IPS-11a (cell line): Measurements from ENCODE around the gene ZC2HC1B.

Source experiments
- H3K4me3 ChIP-seq: one replicate; pipeline ENCODE4 v1.5.1; 2013; ENCODE audit warnings: low read depth, low read length, control low read depth

The ZC2HC1B gene

DNA sequence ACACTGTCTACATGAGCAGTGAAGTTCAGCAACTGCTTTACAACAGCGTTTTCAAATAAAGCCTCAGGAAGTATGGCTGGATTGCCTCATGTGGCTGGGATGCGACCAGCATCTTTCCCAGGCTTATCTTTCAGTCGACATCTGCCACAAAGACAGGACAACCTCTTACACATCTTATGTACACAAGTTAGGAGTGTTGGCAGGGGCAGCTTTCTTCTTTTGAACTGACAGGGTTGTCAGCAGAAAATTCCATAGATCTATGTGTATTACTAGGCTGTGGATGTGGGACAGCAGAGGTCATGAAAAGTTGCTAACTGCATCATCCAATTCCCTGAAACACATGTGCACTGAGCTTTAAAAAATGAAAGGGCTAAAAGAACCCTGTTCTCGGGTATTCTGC is 95.7 kb downstream of the ZC2HC1B start:
- no peak overlapping the region for H3K4me3 ChIP-seq

DNA sequence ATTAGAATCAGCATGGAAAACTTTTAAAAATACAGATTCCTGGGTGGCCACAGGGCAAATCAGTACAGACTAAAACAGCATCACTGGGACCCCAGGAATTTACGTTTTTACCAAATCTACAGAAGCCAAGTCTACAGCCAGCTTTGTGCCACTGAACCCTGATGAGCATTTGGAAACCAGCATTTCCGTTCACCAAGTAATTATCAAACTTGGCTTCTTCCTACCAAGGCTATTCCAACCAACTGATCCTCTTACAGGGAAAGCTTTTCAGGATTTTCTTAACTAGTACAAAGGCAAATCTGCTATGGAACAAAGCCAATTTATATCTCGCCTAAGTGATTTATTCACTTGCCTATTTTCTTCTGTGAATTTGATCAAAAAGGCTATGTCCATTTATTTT is 96.8 kb downstream of the ZC2HC1B start:
- no peak overlapping the region for H3K4me3 ChIP-seq

DNA sequence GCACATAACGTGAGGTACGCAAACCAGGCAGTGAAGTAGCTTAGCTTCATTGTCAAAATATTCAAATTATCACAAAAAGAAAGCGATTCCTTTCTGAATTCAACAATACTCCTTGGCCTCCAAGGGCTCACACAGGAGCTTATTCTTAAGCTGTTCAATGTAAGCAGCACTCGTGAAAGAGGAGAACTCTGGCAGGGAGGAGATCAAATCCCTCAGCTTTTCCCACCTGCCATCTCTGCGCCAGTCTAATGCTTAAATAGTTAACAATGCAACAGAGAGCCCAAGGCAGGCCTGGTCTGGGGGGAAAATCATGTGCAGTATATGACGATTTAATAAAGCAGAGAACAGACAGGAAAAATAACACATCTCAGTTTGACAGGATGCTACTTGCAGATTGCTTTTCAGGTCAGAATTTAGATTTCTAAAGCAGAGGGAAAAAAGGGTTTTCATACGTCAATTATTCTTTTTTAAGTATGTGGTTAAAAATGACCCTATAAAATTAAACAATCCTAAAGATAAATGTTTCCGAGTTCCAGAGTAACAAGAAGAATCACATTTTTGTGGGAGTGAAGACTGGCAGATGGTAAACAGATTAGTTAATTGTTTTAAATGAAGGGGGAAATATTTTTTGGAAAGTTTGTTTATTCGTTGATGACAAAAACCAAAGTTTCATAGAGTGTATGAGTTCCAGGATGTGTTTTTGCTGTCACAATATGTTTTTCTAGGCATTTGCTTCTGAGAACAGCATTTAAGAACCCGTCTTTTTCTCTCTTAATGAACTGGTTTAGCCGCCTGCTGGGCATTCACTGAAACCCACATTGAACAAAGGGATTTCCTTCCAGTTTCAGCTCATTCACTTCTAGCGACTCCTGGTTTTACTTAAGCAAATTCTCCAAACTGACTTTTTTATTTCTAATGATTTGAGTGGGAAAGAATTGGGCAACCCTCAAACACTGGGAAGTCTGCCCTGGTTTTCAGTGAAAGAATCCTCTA is 97.9 kb downstream of the ZC2HC1B start:
- no peak overlapping the region for H3K4me3 ChIP-seq

DNA sequence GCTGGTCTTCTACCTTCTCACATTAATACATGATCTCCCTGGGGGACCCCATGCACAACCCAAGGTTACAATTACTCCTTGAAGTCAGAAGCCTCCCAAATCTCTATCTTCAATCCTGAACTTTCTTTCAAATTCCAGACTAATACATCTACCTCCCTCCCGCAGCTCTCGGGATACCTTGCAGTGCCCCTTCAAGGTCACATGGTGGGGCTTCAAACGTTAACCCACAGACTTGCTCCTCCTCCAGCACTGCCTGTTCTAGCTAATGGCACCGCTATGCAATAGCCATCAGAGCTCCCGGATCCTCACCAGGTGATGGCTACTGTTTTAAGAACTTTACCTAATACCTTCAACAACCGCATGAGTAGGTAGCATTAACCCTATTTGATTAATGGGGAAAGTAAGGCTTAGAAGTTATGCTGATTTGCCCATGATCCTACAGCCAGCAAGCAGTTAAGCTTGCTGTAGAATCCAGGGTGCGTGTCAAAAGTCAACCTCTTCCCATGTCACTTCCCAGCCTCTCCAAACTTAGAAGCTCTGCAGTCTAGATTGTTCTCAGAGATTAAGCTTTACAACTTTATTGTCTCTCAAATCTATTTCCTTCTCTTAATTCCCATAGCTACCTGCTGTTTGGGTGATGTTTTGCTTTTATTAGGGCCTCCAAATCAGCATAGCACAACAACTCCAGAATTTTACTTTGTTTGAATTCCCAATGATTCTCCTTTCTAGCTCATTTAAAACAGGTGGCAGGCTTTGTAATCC is 99.1 kb downstream of the ZC2HC1B start:
- H3K4me3 ChIP-seq: no peak overlapping the region

DNA sequence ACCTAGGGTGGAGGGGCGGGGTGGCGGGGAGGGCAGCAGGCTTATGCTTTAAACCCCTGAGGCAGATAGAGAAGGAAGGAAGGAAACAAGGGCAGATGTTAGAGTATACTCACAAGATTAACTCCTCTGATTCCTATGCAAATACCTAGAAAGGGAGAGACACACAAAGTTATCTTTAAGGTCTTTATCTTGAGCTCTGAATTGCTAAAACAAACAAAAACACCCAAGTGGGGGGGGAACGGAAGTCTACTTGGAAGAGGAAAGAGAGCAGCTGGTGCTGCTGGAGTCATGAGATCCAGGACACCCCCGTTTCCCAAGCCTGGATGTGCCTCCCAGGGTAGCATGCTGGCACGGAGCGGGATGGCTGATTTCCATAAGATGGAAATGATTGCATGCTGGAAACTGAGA is 100.4 kb downstream of the ZC2HC1B start:
- no peak overlapping the region for H3K4me3 ChIP-seq

DNA sequence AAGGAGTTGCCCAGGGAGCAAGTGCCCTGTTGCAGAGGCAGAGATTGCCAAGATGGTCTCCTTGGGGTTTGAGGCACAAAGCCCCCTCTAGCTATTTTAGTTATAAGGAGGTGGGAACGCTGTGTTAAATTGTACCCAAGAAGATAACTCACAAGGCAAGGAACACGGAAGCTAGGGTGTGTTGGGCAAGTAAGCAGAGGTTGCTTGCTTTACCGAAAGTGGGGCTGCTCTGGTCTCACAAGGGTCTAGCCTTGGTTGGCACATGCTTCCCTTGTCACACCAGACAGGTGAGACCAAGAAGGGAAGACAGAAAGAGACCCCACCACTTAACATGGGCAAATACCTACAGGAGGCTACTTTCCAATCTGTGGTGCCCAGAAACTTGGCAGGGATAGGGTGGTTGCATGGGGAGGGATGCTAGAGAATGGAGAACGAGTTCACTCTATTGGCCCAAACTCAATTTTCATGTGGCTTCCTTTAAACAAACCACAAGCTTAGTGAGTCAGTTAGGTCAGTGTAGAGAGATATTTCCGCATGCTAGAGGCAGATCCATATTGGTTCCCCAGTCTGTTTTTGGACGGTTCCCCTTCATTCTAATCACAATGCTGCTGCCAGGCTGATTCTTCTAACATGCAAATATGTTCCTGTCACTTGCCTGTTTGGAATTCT is 101.4 kb downstream of the ZC2HC1B start:
- no peak overlapping the region for H3K4me3 ChIP-seq

DNA sequence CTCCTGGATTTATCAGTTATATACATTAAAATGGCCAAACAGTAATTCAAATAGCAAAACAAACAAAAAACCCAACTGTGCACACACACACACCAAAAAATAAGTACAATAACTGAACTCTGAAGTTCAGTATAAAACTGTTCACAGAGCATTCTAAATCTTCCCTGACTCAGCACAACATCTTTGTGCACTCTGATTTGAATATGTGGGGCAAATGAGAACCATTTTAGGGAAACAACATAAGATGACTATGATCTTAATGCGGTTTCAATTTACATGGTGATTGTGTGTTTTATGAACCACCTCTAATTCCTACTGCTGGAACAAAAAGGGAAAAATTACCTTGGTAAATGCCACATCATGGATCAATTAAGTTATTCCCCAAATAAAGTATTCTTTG is 102.0 kb downstream of the ZC2HC1B start:
- no peak overlapping the region for H3K4me3 ChIP-seq

DNA sequence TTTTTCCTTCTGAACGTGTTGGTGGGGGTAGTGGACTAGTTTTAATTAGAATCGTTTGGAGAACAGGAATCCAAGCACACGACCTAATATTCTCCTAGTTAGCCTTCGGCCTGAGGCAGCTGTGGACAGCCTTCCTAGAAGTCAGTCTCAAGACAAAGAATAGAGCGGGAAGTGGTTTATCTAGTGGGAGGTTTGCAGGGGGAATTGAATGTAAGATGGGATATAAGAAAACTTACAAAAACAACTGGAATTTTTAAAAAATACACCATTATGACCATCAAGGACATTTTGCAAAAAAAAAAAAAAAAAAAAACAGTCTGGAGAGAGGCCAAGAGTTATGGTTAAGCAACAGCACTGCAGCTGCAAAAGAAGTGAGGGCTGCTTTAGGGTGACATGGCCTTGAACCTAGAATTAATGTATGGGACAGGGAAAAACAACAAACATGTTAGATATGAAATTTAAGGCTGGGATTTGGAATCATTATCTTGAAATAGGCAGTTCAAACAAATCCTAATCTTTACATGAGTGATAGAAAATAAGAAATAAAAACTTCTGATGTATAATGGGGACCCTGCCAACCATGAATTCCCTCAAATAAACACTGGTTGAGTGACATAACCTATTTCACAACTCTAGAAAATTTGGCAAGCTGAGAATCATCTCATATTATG is 103.6 kb downstream of the ZC2HC1B start:
- no peak overlapping the region for H3K4me3 ChIP-seq

DNA sequence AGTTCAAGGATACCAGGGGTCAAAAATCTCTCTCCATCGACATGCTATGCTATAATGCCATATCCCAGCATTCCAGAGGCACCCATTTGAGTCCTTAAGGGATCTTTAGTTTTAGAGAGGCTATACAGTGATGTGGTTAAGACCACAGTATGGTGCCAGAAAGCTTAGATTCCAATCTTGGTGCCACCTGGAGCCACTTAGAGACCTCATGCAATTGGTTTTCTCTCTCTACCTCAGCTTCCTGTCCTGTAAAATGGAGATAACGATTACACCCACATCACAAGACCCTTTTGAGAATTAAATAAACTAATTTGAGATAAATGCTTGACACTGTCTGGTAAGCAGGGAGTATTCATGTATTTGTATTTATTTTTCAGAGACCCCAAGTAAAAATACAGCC is 104.8 kb downstream of the ZC2HC1B start:
- no peak overlapping the region for H3K4me3 ChIP-seq

DNA sequence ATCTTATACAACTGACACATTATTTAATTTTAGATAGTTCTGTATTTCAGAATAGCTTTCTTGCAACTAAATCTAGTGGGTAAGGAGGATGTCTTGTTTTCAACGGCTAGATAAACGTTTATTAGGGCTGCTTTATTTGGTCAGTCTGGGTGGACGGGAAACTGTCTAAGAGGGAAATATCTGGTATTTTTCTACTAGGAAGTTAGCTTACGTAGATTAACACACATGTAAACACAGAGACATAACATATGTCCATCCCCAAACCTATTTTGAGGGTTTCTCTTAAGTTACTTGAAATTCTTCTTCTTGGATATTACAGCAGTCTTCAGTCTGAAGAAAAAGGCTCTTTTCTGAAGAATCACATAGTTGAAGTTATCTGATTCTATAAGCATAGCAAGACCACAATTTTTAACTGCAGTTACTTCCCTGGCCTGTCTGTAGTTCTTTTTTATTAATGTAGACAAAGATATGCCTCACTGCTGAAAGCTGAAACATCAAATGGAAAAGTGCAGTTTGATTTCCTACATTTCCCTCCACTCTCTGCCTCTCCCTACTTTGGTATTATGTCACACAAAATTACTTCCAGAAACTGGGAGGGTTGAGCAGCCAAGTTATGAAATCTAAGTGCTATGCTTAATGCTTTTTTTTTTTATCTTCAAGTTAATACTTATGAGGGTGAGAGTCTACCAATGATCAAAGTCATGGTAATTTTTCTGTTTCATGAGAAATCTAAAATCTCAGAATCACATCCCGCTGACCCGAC is 106.4 kb downstream of the ZC2HC1B start:
- H3K4me3 ChIP-seq: no peak overlapping the region

DNA sequence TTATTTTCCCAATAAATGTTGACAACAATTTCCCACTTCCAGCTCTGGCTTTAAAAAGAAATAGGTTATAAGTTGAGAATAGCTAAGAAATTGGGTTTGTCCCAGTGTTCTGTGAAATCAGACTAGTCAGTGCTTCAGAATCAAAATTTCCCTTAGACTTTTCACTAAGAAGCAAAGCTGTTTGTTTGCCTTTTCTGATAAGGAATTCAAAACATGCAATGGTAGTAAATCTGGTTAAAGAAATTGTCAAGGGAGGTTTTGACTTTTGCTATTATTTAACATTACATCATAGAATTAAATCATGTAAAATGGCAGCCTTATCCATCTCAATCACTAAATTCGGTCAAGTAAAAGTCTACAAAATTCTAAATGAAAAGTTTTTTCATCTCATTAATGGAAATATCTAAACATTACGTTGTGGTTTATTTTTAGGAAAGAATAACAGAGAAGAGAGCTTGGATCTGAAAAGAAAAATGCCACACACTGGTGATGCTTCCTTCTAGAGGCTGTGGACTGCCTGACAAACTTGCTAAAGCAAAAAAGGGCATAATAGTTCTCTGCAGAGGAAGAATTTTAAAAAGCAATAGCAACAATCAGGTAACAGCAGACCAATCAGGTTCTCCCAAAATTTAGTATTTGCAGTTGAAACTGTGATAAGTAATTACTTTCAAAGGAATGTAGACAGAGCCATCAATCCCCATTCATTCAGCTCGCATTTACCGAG is 107.4 kb downstream of the ZC2HC1B start:
- H3K4me3 ChIP-seq: no peak overlapping the region

DNA sequence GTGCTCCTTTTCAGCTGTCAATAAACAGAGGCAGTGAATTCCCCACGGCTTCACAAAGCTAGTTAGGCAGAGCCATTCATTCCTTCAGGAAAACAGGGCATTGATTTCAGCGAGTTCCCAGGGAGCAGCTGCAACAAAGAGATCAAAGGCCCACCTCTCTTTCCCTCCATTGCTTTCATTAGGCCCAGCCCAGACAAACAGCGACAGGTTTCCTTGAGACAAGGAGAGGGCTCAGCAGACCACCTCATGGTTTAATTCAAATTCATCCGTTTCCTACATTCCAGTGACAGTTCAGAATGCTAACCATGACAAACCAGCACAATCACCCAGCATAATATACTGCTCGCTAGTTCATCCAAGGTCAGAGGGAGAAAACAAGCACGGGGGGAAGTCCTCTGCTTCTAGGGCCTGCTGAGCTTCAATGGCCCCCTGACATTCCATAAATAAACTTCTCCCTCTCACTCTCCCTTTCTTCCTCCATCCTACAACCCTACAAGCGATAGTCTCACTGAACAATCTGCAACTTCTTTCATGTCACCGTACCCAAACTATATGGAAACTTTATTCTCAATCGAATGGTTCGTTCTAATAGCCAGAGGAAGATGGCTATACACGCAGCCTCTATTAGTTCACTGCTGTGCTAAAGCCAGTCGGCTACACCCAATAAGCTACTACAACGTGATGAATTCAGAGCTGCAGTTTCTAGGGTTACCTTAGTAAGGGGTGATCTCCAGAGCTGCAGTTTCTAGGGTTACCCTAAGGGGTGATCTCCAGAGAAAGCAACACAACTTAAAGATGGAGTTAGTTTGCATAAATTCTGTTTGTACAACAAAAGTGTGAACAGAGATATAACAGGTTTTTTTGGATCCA is 109.1 kb downstream of the ZC2HC1B start:
- no peak overlapping the region for H3K4me3 ChIP-seq

DNA sequence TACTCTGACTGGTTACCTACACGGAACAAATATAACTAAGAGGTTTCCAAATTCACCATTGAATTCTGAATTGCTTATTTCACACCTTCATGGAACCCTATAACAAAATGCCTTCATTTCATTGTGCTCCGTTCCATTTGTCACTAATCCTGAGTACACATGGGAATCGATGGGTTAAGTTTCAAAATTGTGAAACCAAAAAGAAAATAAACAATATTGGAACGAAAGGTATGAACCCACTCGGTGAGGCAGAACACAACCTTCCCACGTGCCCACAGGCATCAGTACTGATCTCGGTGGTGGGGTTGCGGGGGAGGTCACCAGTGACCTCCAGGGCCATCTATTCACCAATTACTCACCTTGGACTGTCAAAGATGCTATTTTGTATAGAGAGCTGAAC is 109.8 kb downstream of the ZC2HC1B start:
- H3K4me3 ChIP-seq: no peak overlapping the region

DNA sequence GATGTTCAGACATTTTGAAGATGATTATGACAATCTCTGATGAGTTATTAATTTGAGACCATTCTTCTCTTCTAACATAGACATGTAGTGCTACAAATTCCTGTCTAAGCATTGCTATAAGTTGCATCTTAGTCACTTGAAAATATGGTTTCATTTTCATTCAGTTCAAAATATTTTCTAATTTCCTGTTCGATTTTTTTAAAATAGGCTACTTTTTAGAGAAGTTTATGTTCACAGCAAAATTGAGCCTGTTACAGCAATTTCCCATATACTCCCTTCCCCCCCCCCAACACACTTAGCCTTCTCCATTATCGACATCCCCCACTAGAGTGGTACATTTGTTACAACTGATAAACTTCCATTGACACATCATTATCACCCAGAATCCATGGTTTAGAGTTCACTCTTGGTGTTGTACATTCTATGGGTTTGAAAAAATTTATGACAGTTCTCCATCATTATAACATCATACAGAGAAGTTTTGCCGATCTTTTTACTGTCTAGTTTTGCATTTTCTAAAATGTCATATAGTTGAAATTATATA is 112.6 kb downstream of the ZC2HC1B start:
- H3K4me3 ChIP-seq: no peak overlapping the region

DNA sequence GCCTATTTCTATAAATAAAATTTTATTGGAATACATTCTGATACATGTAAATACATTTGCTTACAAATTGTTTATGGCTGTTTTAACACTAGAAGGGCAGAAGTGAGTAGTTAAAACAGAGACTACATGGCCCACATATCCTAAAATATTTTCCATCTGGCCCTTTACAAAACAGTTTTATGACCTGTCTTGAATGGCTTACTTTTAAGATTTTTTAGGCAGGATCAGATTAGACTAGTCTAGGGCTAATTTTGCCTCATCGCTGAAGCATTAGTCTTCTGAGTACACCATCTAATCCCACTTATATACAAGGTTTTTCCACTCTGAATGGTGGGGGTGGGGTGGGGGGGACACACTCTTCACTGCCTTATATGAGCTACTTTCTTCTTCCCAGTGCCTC is 116.6 kb downstream of the ZC2HC1B start:
- no peak overlapping the region for H3K4me3 ChIP-seq

DNA sequence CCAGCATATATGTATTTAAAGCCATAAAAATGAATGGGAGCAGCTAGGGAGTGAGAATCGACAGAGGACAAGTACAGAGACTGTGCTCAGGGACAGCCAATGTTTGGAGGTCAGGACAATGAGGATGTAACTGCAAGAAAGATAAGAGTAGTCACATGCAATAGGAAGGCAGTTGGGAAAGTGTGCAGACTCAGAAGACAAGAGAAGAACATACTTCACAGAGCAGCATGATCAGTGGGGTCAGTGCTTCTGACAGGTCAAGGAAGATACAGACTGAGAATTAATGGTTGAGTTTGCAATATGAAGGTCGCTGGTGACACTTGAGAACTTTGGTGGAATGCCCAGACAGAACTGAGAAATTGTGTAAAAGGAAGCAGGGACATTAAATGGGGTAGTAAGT is 118.7 kb downstream of the ZC2HC1B start:
- H3K4me3 ChIP-seq: no peak overlapping the region

DNA sequence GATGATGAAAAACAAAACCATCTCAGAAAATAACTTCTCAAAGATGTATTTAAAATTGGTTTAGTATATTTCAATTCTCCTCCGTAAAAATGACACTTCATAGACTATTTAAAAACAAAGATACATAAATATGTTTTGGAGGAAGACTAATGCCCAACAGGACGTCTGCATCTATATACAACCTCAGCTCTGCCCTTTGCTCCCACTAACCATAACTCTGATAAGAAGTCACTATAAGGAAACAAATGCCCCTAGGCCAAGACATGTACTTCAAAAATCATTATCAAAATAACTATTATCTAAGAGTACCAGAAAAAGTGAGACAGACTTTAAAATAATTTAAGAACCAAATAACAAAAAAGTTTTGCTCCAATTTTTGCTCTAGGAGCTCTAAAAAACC is 120.4 kb downstream of the ZC2HC1B start:
- no peak overlapping the region for H3K4me3 ChIP-seq

DNA sequence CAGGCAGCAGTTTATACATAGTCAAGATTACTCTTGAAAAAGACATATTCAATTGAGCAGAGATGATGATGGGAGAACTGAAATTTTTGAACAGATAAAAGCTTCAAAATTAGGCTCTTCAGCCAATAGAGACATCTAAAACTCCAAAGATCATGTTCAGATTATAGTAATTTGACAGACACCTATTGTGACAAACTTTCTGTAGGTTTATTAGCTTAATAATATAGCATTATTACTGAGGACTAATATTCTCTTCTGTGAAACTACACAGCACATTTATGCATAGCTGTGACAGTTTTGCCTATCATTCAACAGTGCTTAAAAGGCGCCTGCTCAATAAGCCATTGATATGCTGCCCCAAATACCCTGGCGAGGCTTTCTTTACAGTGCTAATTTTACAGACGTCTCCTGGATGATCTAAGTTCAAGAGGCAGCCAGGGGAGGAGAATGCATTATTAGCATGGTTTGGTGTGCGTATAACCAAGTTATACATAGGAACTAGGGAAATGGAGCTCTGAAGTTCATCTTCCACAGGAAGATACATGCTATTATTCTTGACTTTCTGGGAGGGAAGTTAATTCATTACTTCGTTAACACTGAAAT is 122.3 kb downstream of the ZC2HC1B start:
- H3K4me3 ChIP-seq: no peak overlapping the region
